ENCODE data around the gene SERPINB3. TPM values are rescaled to one million over a fixed set of nuclear protein-coding genes. Genes with fewer than 3 reads are reported as not detected.
A peak's percentile ranks its signal among the peaks of the same experiment; 100 is the strongest.

Gene SERPINB3
- total RNA-seq, 6 experiments from 2014 or later: not detected

GRCh38 chr18:63683890-63684289 lies 22.2 kb upstream of the SERPINB3 start:
- Mint-ChIP-seq H3K4me1 (ENCODE audit: low read depth) (peaks cover 66% of the 10 kb centered on the region), H3K27ac (peak overlapping the region; percentile 99), H3K4me3 (peak overlapping the region; percentile 7; the same call in 1 of the 2 replicates), H3K36me3 (ENCODE audit: low read depth) (peaks cover 5% of the 10 kb centered on the region; the same call in 1 of the 2 replicates), H3K27me3 (ENCODE audit: insufficient read depth) (no peaks in the 10 kb centered on the region), H3K9me3 (no peaks in the 10 kb centered on the region)
- no peak for TF ChIP-seq CTCF (IDR thresholded peaks at IDR 0.05)
- DNase-seq: no peak

- Mint-ChIP-seq H3K4me3 (peak overlapping the region; percentile 84), H3K36me3 (ENCODE audit: low read depth) (peaks cover 5% of the 10 kb centered on the region; the same call in 1 of the 2 replicates), H3K27ac (peak overlapping the region; percentile 99), H3K9me3 (no peaks in the 10 kb centered on the region), H3K27me3 (ENCODE audit: insufficient read depth) (no peaks in the 10 kb centered on the region), H3K4me1 (ENCODE audit: low read depth) (peaks cover 69% of the 10 kb centered on the region)
- no peak for TF ChIP-seq CTCF (IDR thresholded peaks at IDR 0.05)
- DNase-seq: peak; percentile 95
These were observed 21.5 kb upstream of the SERPINB3 start for GRCh38 chr18:63683152-63683551.

GRCh38 chr18:63681449-63682340 lies 20.0 kb upstream of the SERPINB3 start:
- DNase-seq: no peak
- no peaks in the 10 kb centered on the region for H3K9me3 Mint-ChIP-seq
- H3K36me3 Mint-ChIP-seq (ENCODE audit: low read depth): peaks cover 5% of the 10 kb centered on the region; the same call in 1 of the 2 replicates
- H3K4me1 Mint-ChIP-seq (ENCODE audit: low read depth): peaks cover 74% of the 10 kb centered on the region
- H3K27me3 Mint-ChIP-seq (ENCODE audit: insufficient read depth): no peaks in the 10 kb centered on the region
- no peak overlapping the region for H3K4me3 Mint-ChIP-seq
- peak overlapping the region; percentile 99 for H3K27ac Mint-ChIP-seq
- no peak for TF ChIP-seq CTCF (IDR thresholded peaks at IDR 0.05)

- Mint-ChIP-seq H3K9me3 (no peaks in the 10 kb centered on the region), H3K4me1 (ENCODE audit: low read depth) (peaks cover 65% of the 10 kb centered on the region), H3K27me3 (ENCODE audit: insufficient read depth) (no peaks in the 10 kb centered on the region), H3K36me3 (ENCODE audit: low read depth) (peaks cover 5% of the 10 kb centered on the region; the same call in 1 of the 2 replicates), H3K4me3 (no peak overlapping the region), H3K27ac (no peak overlapping the region)
- no peak for TF ChIP-seq CTCF (IDR thresholded peaks at IDR 0.05)
- no peak for DNase-seq
These were observed 18.3 kb upstream of the SERPINB3 start for GRCh38 chr18:63679820-63680606.

- DNase-seq: no peak
- Mint-ChIP-seq H3K4me3 (no peak overlapping the region; the same call in 1 of the 2 replicates), H3K27ac (peak overlapping the region; percentile 70), H3K27me3 (ENCODE audit: insufficient read depth) (no peaks in the 10 kb centered on the region), H3K9me3 (no peaks in the 10 kb centered on the region), H3K4me1 (ENCODE audit: low read depth) (peaks cover 41% of the 10 kb centered on the region), H3K36me3 (ENCODE audit: low read depth) (peaks cover 5% of the 10 kb centered on the region; the same call in 1 of the 2 replicates)
- no peak for TF ChIP-seq CTCF (IDR thresholded peaks at IDR 0.05)
These were observed 16.0 kb upstream of the SERPINB3 start for GRCh38 chr18:63677500-63678225.
